Ureter (tissue), 1 donor: ENCODE results near the gene SSTR1. TPM values are rescaled to one million over a fixed set of nuclear protein-coding genes. Genes with fewer than 3 reads are reported as not detected.
"Not testable (repeated sequence)": the region's sequence is repeated elsewhere in the genome, so short reads cannot be mapped to it uniquely, and the experiment has no call there.

Experiments
- DNase-seq: peaks from one replicate; pipeline ENCODE4 v3.0.0-alpha.2; 2020; ENCODE audit warnings: low spot score
- total RNA-seq: library from RNA; stranded (reverse); gene quantifications from one replicate; pipeline ENCODE4 v1.2.4, GENCODE V29; 2023
- donor health status: DM: yes; HTN: yes; CAD: no.

The SSTR1 gene
- 2.9 TPM for total RNA-seq

- DNase-seq = no peak
These were observed at the start of gene SSTR1 for GRCh38 chr14:38207736-38208617. Gene SSTR1 (plus strand): TSS chr14:38207904. CDS start chr14:38209390, 1,486 bp downstream.

GRCh38 chr14:38158468-38158867 lies 49.2 kb upstream of the SSTR1 start:
- DNase-seq = no peak

GRCh38 chr14:38168416-38168815 lies 39.3 kb upstream of the SSTR1 start:
- no peak for DNase-seq

- no peak for DNase-seq
These were observed 36.5 kb upstream of the SSTR1 start for GRCh38 chr14:38171197-38171596.

- no peak for DNase-seq
These were observed 33.0 kb upstream of the SSTR1 start for GRCh38 chr14:38174711-38175110.

- DNase-seq = no peak
These were observed 32.0 kb upstream of the SSTR1 start for GRCh38 chr14:38175658-38176057.

GRCh38 chr14:38176379-38176778 lies 31.3 kb upstream of the SSTR1 start:
- DNase-seq = no peak

- no peak for DNase-seq
These were observed 23.6 kb upstream of the SSTR1 start for GRCh38 chr14:38184132-38184531.

GRCh38 chr14:38185671-38186070 lies 22.0 kb upstream of the SSTR1 start:
- DNase-seq = no peak

- no peak for DNase-seq
These were observed 21.5 kb upstream of the SSTR1 start for GRCh38 chr14:38186216-38186615.

GRCh38 chr14:38187528-38187927 lies 20.2 kb upstream of the SSTR1 start:
- no peak for DNase-seq

GRCh38 chr14:38189930-38190726 lies 17.6 kb upstream of the SSTR1 start:
- no peak for DNase-seq

- not testable (repeated sequence) for DNase-seq
These were observed 16.9 kb upstream of the SSTR1 start for GRCh38 chr14:38190846-38191245.

- DNase-seq = not testable (repeated sequence)
These were observed 16.2 kb upstream of the SSTR1 start for GRCh38 chr14:38191491-38191890.

GRCh38 chr14:38197001-38197783 lies 10.5 kb upstream of the SSTR1 start:
- no peak for DNase-seq

- no peak for DNase-seq
These were observed 9.8 kb upstream of the SSTR1 start for GRCh38 chr14:38197784-38198335.

- DNase-seq = no peak
These were observed 9.3 kb upstream of the SSTR1 start for GRCh38 chr14:38198425-38198824.

- DNase-seq = no peak
These were observed 8.6 kb upstream of the SSTR1 start for GRCh38 chr14:38199076-38199475.

- no peak for DNase-seq
These were observed 8.0 kb upstream of the SSTR1 start for GRCh38 chr14:38199739-38200138.

GRCh38 chr14:38201137-38201828 lies 6.4 kb upstream of the SSTR1 start:
- DNase-seq = no peak
